Measurements from ENCODE around the gene HTR3C.

DNA sequence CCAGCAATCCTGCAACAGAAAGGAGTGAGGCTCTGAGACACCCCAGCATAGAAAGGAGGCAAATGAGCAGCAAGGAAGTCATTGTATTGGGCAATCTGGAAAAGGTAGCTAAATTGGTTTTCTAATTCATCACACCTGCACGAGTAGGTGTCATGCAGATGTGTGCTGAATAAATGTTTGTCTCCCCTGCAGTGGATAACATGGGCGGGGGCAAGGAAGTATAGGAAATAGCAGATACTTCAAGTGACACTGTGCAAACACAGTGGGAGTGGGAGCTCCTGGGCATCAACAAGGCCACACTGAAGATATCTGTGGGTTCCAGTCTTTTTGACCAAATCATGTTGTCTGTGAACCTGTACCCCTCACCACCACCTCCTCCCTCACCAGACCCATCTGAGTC, 29.6 kb downstream of the HTR3C start:
- no peak for TF ChIP-seq CTCF (IDR thresholded peaks at IDR 0.05; ENCODE audit: poor library complexity)
- TF ChIP-seq EZH2 (IDR thresholded peaks at IDR 0.05; ENCODE audit: borderline replicate concordance): no peak
- no peak for TF ChIP-seq EZH2phosphoT487 (IDR thresholded peaks at IDR 0.05; ENCODE audit: low read depth, severe bottlenecking, unreplicated experiment)

Data from hepatocyte (in vitro differentiated cells).